PC-9 (cell line): ENCODE data around the gene NUDT13. TPM values are rescaled to one million over a fixed set of nuclear protein-coding genes. Genes with fewer than 3 reads are reported as not detected.

Source experiments
- BruUV-seq: library from RNA; stranded (reverse); fragments of 400-500 nt; replicated peaks from 2 replicates; lab custom pipeline; 2021; lab: Mats Ljungman, UMichigan
- CTCF ChIA-PET: fragments of 300-600 bp; sonication (Branson Sonifier 250); formaldehyde crosslinking; loops from one replicate; lab custom pipeline; 2022; ENCODE audit warnings: antibody characterized with exemption; lab: Charles Lee
- POLR2A ChIA-PET: fragments of 300-600 bp; sonication (Branson Sonifier 250); formaldehyde crosslinking; loops from one replicate; lab custom pipeline; 2022; ENCODE audit warnings: antibody characterized with exemption; ENCODE audit not compliant: unreplicated experiment; lab: Charles Lee
- DNase-seq, 2 experiments: peaks; one replicate each; pipeline versions ENCODE4 v3.0.0 to v3.0.0-alpha.2; 2015 to 2022; ENCODE audit warnings: mixed read lengths in 1 of 2
- H2AFZ ChIP-seq: fragments of 200-600 bp; sonication (generic); 2 replicates; pipeline ENCODE4 v1.8.1; 2017; ENCODE audit warnings: antibody characterized with exemption
- H3F3A ChIP-seq: fragments of 200-600 bp; sonication (generic); 2 replicates; pipeline ENCODE4 v1.8.1; 2017; ENCODE audit warnings: antibody characterized with exemption, mild to moderate bottlenecking, low read depth; ENCODE audit not compliant: insufficient read depth
- H3K27ac ChIP-seq: fragments of 200-600 bp; sonication (generic); 2 replicates; pipeline ENCODE4 v1.6.1; 2016; ENCODE audit warnings: mixed run types
- H3K27me3 ChIP-seq: fragments of 200-600 bp; sonication (generic); 2 replicates; pipeline ENCODE4 v1.6.1; 2016; ENCODE audit warnings: low read depth, mixed run types; ENCODE audit not compliant: insufficient read depth
- H3K36me3 ChIP-seq: fragments of 200-600 bp; sonication (generic); 2 replicates; pipeline ENCODE4 v1.6.1; 2016; ENCODE audit warnings: low read depth, mixed run types
- H3K4me1 ChIP-seq: fragments of 200-600 bp; sonication (generic); replicated peaks from 2 replicates; pipeline ENCODE4 v1.6.1; 2016; ENCODE audit warnings: mixed run types; ENCODE audit not compliant: insufficient read depth
- H3K4me2 ChIP-seq: fragments of 200-600 bp; sonication (generic); 2 replicates; pipeline ENCODE4 v1.6.1; 2017; ENCODE audit warnings: mixed run types
- H3K4me3 ChIP-seq: fragments of 200-600 bp; sonication (generic); 2 replicates; pipeline ENCODE4 v1.6.1; 2016; ENCODE audit warnings: mixed run types
- H3K79me2 ChIP-seq: fragments of 200-600 bp; sonication (generic); 2 replicates; pipeline ENCODE4 v1.6.1; 2017; ENCODE audit warnings: low read depth, mixed run types
- H3K9me2 ChIP-seq: fragments of 200-600 bp; sonication (generic); 2 replicates; pipeline ENCODE4 v1.8.1; 2017; ENCODE audit warnings: mild to moderate bottlenecking; ENCODE audit not compliant: insufficient read depth
- H3K9me3 ChIP-seq: fragments of 200-600 bp; sonication (generic); 2 replicates; pipeline ENCODE4 v1.8.1; 2016; ENCODE audit warnings: low read depth; ENCODE audit not compliant: insufficient read depth
- H4K20me1 ChIP-seq: fragments of 200-600 bp; sonication (generic); 2 replicates; pipeline ENCODE4 v1.8.1; 2017; ENCODE audit not compliant: insufficient read depth
- CTCF ChIP-seq: fragments of 200-600 bp; sonication (generic); conservative IDR thresholded peaks from 2 replicates; pipeline ENCODE4 v1.6.1; 2017; ENCODE audit warnings: mixed run types, antibody characterized with exemption, mild to moderate bottlenecking, moderate library complexity
- EZH2 ChIP-seq: fragments of 200-600 bp; sonication (generic); IDR thresholded peaks from 2 replicates; pipeline ENCODE4 v1.8.0; 2017; ENCODE audit warnings: antibody characterized with exemption, low read depth
- intact Hi-C: fragments of 100-400 bp; cut with micrococcal nuclease; formaldehyde crosslinking; loops from one replicate; pipeline ENCODE4 v1.10.0; 2022; ENCODE audit not compliant: unreplicated experiment
- total RNA-seq: library from RNA; stranded (reverse); gene quantifications from 2 replicates; pipeline ENCODE4 v1.2.3, GENCODE V29; 2021

The NUDT13 gene
- total RNA-seq, 1 experiment from 2014 or later, result 5.2 TPM

GRCh38 chr10:73174148-73174925 is 64.1 kb downstream of the NUDT13 start:
- POLR2A ChIA-PET, result interaction anchor here (0.6 kb wide), 1 partner anchor 218 kb away, joined by 6 read pairs; no protein-coding TSS in a partner anchor
- BruUV-seq, result no TSS peak

More at GRCh38 chr10:73174148-73174925, 64.1 kb downstream of the NUDT13 start:
- no peak overlapping the region for H3K4me2 ChIP-seq
- H3K79me2 ChIP-seq, result peaks cover 3% of the 10 kb centered on the region
- no peaks in the 10 kb centered on the region for H3F3A ChIP-seq
- CTCF ChIA-PET, result no interaction called here
- no peak overlapping the region for H3K27ac ChIP-seq
- H3K27me3 ChIP-seq, result no peaks in the 10 kb centered on the region
- H2AFZ ChIP-seq, result no peak overlapping the region
- H3K4me1 ChIP-seq, result peaks cover 4% of the 10 kb centered on the region; the same call in 1 of the 2 replicates
- no peak overlapping the region for H3K4me3 ChIP-seq
- 0 out of 2 replicates have a peak, but pooled peaks cover 6% of the 10 kb centered on the region for H3K36me3 ChIP-seq
- intact Hi-C loops, result no loop called here
- H3K9me2 ChIP-seq, result no peaks in the 10 kb centered on the region
- no peak for TF ChIP-seq CTCF
- TF ChIP-seq EZH2, result no peak
- DNase-seq, result no peak
- no peaks in the 10 kb centered on the region for H3K9me3 ChIP-seq
- no peaks in the 10 kb centered on the region for H4K20me1 ChIP-seq

Other genes starting within 250 kb of the NUDT13 start
- 0.28 TPM in 1 of 2 replicates, not detected in the other for gene OIT3, start 216.7 kb upstream of the NUDT13 start, total RNA-seq
- not detected in 2 replicates for gene PLA2G12B, start 155.6 kb upstream of the NUDT13 start, total RNA-seq
- gene P4HA1, start 13.6 kb upstream of the NUDT13 start, total RNA-seq, result 21.0 and 25.5 TPM in 2 replicates
- 29.3 and 33.2 TPM in 2 replicates for gene ECD, start 57.6 kb downstream of the NUDT13 start, total RNA-seq
- gene FAM149B1, start 57.7 kb downstream of the NUDT13 start, total RNA-seq, result 22.9 and 24.4 TPM in 2 replicates
- 44.8 and 45.6 TPM in 2 replicates for gene DNAJC9, start 136.8 kb downstream of the NUDT13 start, total RNA-seq
- gene MRPS16, start 142.2 kb downstream of the NUDT13 start, total RNA-seq, result 148 and 175 TPM in 2 replicates
- gene CFAP70, start 248.4 kb downstream of the NUDT13 start, total RNA-seq, result 3.1 and 4.1 TPM in 2 replicates